Activated B cell treated with CpG ODN at 0.5 μM for 24 hours (primary cell): ENCODE results near the gene MACROD1. TPM values are rescaled to one million over a fixed set of nuclear protein-coding genes. Genes with fewer than 3 reads are reported as not detected.
A peak's percentile ranks its signal among the peaks of the same experiment; 100 is the strongest.

Experiments
- ATAC-seq: fragments of 200-7000 bp; cut with Tn5 transposase; one replicate; pipeline ENCODE4 v1.10.0; 2021; ENCODE audit warnings: low read depth, mild to moderate bottlenecking, moderate library complexity
- CTCF ChIA-PET: fragments of 350-600 bp; sonication (Branson Sonifier 250); formaldehyde crosslinking; loops from one replicate; lab custom pipeline; 2021; ENCODE audit warnings: antibody characterized with exemption; lab: Charles Lee
- POLR2A ChIA-PET: fragments of 350-600 bp; sonication (Branson Sonifier 250); formaldehyde crosslinking; loops from one replicate; lab custom pipeline; 2021; ENCODE audit warnings: antibody characterized with exemption; lab: Charles Lee
- DNase-seq: peaks from one replicate; pipeline ENCODE4 v3.0.0; 2022
- H3K27ac Mint-ChIP-seq: one replicate; pipeline ENCODE4 v1.8.0; 2020; ENCODE audit warnings: mixed read lengths
- H3K27me3 Mint-ChIP-seq: one replicate; pipeline ENCODE4 v1.8.0; 2021; ENCODE audit warnings: mixed read lengths
- H3K36me3 Mint-ChIP-seq: one replicate; pipeline ENCODE4 v1.8.0; 2021; ENCODE audit warnings: low read depth, mixed read lengths
- H3K4me1 Mint-ChIP-seq: one replicate; pipeline ENCODE4 v1.8.0; 2021; ENCODE audit warnings: mixed read lengths
- H3K4me3 Mint-ChIP-seq: one replicate; pipeline ENCODE4 v1.8.0; 2020; ENCODE audit warnings: mild to moderate bottlenecking, mixed read lengths
- H3K9me3 Mint-ChIP-seq: one replicate; pipeline ENCODE4 v1.8.0; 2020; ENCODE audit warnings: mixed read lengths
- CTCF ChIP-seq: fragments of 200-600 bp; IDR thresholded peaks from one replicate; pipeline ENCODE4 v1.8.0; 2022; ENCODE audit warnings: antibody characterized with exemption, mild to moderate bottlenecking
- intact Hi-C: fragments of 100-400 bp; cut with micrococcal nuclease; formaldehyde crosslinking; loops from one replicate; pipeline ENCODE4 v1.15.1; 2024
- total RNA-seq: library from RNA; stranded (reverse); gene quantifications from 2 replicates; pipeline ENCODE4 v1.2.3, GENCODE V29; 2022

MACROD1 gene
- total RNA-seq, 1 donor from 2014 or later = 4.5 TPM

DNA sequence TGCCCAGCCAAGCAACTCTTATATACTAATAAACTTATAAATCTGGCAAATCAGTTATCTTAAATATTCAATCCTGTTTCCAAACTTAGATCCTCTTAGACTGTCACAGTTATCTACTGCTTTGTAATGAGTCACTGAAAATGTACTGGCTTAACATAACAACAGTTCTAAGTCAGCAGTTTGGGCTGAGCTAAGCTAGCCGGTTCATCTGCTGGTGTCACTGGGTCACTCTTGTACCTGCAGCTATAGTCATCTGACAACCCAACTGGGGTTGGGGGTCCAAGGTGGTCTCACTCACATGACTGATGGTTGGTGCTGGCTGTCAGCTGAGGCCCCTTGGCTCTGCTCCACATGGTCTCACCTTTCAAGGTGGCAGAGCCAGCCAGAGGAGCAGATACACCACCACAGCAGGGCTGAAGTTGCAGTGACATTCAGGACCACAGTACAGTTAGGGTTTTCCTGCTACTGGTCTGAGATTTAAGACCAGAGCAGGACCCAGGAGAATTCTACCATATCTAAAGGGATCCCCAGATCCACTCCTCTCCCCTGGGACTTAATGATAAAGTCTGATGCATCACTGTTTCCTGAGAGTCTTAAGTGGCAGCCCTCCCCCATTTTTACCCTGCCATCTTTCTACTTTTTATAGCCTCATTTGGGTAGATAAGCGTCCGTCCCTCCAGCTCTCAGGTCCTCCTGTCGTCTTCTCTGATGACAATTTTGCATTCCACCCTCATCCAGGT is 7.9 kb upstream of the MACROD1 start:
- TF ChIP-seq CTCF = no peak
- Mint-ChIP-seq H3K36me3 (no peaks in the 10 kb centered on the region), H3K27ac (no peak overlapping the region), H3K27me3 (no peaks in the 10 kb centered on the region), H3K4me3 (no peak overlapping the region), H3K9me3 (no peaks in the 10 kb centered on the region), H3K4me1 (peaks cover 8% of the 10 kb centered on the region)
- ChIA-PET POLR2A (interaction anchor here (0.6 kb wide), 1 partner anchor 135 kb away, joined by 3 read pairs; no protein-coding TSS in a partner anchor), CTCF (no interaction called here)
- ATAC-seq = no peak
- no peak for DNase-seq
- intact Hi-C loops = no loop called here

- CTCF ChIA-PET = no interaction called here
- Mint-ChIP-seq H3K9me3 (no peaks in the 10 kb centered on the region), H3K36me3 (no peaks in the 10 kb centered on the region), H3K27ac (no peak overlapping the region), H3K4me3 (no peak overlapping the region), H3K27me3 (no peaks in the 10 kb centered on the region), H3K4me1 (peaks cover 5% of the 10 kb centered on the region)
- TF ChIP-seq CTCF = no peak
- intact Hi-C loops = no loop called here
- DNase-seq = no peak
- no peak for ATAC-seq
- POLR2A ChIA-PET = interaction anchor here (0.9 kb wide), 1 partner anchor 15 kb away, joined by 3 read pairs; the partner anchor contains the start of gene STIP1
These were observed 4.5 kb upstream of the MACROD1 start for GRCh38 chr11:64170419-64170818.

- TF ChIP-seq CTCF = no peak
- no peak for DNase-seq
- H3K4me3 Mint-ChIP-seq = peak overlapping the region; percentile 76
- H3K4me1 Mint-ChIP-seq = peaks cover 11% of the 10 kb centered on the region
- H3K27me3 Mint-ChIP-seq = no peaks in the 10 kb centered on the region
- ATAC-seq = peak; percentile 5
- ChIA-PET CTCF (no interaction called here), POLR2A (interaction anchor here (0.6 to 3.1 kb wide), 5 partner anchors 20 to 1428 kb away, joined by 3 to 28 read pairs (median 4); partner anchors contain the start of genes FERMT3, MARK2, PRDX5 and STIP1)
- H3K27ac Mint-ChIP-seq = no peak overlapping the region
- no peaks in the 10 kb centered on the region for H3K36me3 Mint-ChIP-seq
- intact Hi-C loops = loop anchor here (5.0 kb wide), 1 partner anchor 398 kb away; the partner anchor contains the start of gene ZFTA
- no peaks in the 10 kb centered on the region for H3K9me3 Mint-ChIP-seq
These were observed 452 bp downstream of the MACROD1 start for GRCh38 chr11:64165481-64165841.

- no peaks in the 10 kb centered on the region for H3K27me3 Mint-ChIP-seq
- DNase-seq (no peak), ATAC-seq (peak; percentile 20)
- no peaks in the 10 kb centered on the region for H3K36me3 Mint-ChIP-seq
- intact Hi-C loops = loop anchor here (5.0 kb wide), 1 partner anchor 397 kb away; the partner anchor contains the start of gene ZFTA
- no peaks in the 10 kb centered on the region for H3K9me3 Mint-ChIP-seq
- H3K4me3 Mint-ChIP-seq = peak overlapping the region; percentile 76
- no peak overlapping the region for H3K27ac Mint-ChIP-seq
- POLR2A ChIA-PET = interaction anchor here (0.7 to 3.1 kb wide), 5 partner anchors 20 to 1429 kb away, joined by 3 to 28 read pairs (median 5); partner anchors contain the start of genes FERMT3, MARK2, PRDX5 and STIP1
- H3K4me1 Mint-ChIP-seq = peaks cover 11% of the 10 kb centered on the region
- CTCF ChIA-PET = interaction anchor here (1.5 kb wide), 1 partner anchor 12 kb away, joined by 3 read pairs; no protein-coding TSS in a partner anchor
- TF ChIP-seq CTCF = no peak
These were observed 1.3 kb downstream of the MACROD1 start for GRCh38 chr11:64164392-64165312.
